GM18867 (cell line): ENCODE measurements around the gene SCAF4.
"Not testable (repeated sequence)": the region's sequence is repeated elsewhere in the genome, so short reads cannot be mapped to it uniquely, and the experiment has no call there.

ENCODE experiments used
- ATAC-seq: cut with Tn5 transposase; IDR thresholded peaks from one replicate; pipeline ENCODE4 v1.9.1; 2021; ENCODE audit warnings: mild to moderate bottlenecking, moderate library complexity; ENCODE audit not compliant: unreplicated experiment

Gene SCAF4

DNA sequence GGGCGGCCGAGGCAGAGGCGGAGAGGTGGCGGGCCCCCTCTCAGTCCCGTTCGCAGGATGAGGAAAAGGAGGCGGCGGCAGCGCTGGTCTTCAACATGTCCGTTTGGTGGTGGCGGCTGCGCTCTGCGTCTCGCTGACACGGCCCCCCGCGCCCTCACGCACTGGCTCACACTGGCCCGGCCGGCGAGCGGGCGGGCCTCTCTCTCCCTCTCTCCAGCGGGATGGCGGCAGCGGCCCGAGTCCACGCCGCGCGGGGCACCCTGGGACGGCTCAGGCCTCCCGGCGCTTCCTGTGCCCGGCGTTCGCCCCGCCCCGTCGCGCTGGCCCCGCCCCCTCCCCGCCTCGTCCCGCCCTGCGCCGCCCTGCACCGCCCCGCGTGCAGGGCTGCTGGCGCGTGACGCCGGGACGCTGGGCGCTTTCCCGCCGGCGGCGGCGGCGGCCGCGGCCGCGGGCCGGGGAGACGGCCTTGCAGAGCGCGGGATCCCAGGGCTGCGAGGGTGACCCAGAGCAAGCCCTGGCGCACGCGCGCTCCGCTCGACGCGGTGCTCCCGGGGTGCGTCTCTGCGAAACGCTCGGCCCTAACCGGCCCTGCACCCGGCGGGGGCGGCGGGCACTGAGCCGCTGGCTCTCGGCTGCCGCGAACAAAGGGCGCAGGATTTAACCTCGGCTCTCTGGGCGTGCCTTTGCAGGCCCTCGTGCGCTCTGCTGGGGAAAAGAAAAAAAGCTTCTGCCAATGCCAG is at the start of gene SCAF4:
Gene SCAF4, minus strand, starts transcription at position 262 of the 740 bp plus-strand sequence. CDS start 426 bp downstream, outside the sequence.
- ATAC-seq, result peak; percentile 81

- no peak for ATAC-seq
Observed at GRCh38 chr21:31780944-31781343, 49.0 kb upstream of the SCAF4 start.

GRCh38 chr21:31778546-31778945 is 46.6 kb upstream of the SCAF4 start:
- no peak for ATAC-seq

DNA sequence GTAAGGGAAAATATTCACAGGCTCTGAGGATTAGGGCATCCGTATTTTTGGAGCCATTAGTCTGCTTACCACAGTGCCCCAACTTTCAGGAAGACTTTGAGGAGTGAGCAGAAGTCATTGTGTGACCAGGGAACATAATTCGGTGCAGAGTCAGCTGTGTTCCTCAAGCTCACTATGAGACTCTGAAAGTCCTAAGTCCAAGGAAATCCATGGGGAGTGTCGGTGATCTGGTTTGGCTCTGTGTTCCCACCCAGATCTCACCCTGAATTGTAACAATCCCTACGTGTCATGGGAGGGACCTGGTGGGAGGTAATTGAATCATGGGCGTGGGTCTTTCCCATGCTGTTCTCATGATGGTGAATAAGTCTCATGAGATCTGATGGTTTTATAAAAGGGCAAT is 45.9 kb upstream of the SCAF4 start:
- no peak for ATAC-seq

GRCh38 chr21:31774031-31774430 is 42.1 kb upstream of the SCAF4 start:
- ATAC-seq, result no peak

DNA sequence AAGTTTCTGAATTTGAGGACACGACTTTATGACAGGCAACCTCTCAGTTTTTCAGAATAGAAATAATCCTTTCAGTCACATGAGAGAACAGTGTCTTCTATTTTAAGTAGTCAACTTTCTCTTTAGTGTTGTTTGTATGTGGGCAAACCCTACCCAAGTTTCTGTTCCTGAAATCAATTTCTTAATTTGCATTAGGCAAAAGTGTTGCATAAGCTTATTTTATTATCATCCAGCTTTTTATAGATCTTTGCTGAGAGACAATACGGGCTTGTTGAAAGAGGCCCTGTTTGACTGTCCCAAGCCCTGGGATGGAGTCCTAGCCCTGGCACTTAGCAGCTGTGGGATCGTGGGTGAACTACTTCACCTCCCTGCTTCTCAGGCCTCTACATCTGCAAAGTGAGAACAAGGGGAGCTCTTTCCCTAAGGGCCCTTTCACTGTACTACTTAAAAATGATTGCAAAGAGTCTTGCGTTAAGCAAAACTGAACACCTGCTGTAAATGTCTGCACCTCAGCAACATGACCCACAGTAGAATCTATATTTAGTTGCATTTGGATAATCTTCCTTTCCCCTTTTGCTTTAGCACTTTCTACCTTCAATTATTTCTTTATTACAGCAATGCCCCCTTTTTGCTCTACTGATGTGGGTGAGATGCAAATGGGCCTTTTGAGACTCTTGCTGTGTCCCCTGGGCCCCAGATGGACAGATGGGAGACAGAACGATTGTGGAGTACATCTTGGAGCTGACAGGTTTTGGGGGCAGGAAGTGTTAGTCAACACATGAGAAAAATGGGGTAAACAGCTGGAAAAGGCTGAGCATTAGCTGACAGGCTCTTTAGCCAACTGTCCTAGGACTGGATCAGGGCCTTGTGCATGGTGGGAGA is 41.0 kb upstream of the SCAF4 start:
- peak; percentile 93 for ATAC-seq

DNA sequence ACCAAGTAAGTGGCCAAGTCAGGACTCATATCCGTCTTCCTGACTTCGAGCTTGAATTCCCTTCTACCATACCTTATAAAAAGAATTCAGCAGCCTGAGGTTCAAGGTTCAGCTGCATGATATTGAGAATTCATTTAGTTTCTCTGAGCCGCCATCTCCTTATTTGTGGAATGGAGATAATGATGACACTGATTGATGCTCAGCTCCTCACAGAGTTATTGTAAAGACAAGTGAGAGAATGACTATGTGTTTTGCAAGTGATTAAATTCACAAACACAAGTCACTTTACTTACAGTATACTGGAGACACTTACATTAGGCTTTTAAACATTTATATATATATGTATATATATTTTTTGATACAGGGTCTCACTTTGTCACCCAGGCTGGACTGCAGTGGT is 39.8 kb upstream of the SCAF4 start:
- ATAC-seq, result no peak

DNA sequence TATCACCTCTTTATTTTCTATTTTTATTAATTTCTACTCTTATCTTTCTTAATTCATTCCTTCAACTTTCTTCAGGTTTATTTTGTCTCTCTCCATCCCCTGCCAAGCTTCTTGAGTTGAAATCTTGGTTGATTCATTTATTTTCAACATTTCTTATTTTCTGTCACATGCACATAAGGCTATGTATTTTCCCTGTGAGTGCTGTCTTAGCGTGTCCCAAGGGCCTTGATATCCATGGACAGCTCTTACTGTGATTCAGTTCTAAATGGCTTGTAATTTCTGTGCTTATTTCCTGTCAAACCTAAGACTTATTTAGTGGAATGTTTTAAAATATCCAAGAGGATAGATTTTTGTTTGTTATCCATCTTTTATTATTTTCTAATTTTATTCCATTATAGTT is 36.8 kb upstream of the SCAF4 start:
- ATAC-seq, result no peak

- ATAC-seq, result no peak
Observed at GRCh38 chr21:31766899-31767298, 35.0 kb upstream of the SCAF4 start.

GRCh38 chr21:31765850-31766249 is 33.9 kb upstream of the SCAF4 start:
- not testable (repeated sequence) for ATAC-seq

DNA sequence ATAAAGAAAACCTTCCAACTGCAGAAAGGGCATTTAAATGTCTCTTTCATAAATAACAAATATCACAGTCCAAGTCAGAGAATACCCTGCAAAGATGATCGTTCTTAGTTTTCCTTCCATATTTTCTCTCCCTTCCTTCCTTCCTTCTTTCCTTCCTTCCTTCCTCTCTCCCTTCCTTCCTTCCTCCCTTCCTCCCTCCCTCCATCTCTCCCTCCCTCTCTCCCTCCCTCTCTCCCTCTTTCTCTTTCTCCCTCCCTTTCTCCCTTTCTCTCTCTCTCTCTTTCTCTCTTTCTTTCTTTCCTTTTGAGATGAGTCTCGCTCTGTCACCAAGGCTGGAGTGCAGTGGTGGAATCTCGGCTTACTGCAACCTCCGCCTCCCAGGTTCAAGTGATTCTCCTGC is 29.0 kb upstream of the SCAF4 start:
- no peak for ATAC-seq

DNA sequence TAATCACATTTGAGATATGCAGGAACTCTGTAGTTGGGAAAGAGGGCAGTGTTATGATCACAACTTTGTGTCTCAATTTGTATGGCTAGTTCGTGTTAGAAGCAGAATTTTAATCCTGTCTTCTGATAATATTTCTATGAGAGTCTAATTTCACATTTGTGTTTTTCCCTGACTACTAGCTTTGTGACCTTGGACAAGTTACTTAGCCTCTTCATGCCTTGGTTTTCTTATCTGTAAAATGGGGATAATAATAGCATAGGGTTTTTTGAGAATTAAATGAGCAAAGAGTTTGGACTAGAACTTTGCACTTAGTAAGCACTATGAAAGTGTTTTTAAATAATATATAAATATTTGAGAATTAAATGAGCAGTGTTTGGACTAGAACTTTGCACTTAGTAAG is 24.9 kb upstream of the SCAF4 start:
- no peak for ATAC-seq

- ATAC-seq, result no peak
Observed at GRCh38 chr21:31755027-31755426, 23.1 kb upstream of the SCAF4 start.

DNA sequence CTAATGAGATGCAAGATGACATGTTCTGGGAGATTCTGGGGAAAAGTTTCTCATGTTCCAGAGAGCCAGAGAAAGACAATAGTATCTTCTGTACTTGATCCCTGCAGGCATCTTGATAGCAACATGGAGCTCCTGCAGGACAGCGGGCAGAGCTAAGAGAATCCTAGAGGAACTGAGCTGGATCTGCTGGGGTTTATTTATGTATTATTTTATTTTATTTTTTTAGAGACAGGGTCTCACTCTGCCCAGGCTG is 22.7 kb upstream of the SCAF4 start:
- no peak for ATAC-seq

GRCh38 chr21:31753949-31754707 is 22.2 kb upstream of the SCAF4 start:
- no peak for ATAC-seq

- no peak for ATAC-seq
Observed at GRCh38 chr21:31752967-31753366, 21.0 kb upstream of the SCAF4 start.

DNA sequence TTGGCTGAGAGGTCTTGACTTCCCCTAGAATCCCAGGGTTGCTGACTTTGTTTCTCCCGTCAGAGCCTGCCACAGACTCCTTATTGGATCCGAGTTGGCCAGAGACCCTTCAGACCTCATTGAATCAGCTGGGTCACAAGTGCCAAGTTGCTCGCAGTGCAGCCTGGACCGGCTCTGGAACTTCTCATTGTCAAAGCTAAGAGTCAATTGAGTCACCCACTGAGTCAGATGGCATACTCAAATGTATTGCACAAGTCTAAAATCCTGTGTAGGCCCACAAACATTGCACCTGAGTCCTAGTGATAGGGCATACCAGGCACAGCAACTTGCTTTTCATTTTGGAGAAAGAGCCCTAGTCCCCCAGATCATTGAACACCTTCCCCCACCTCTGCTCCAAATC is 20.4 kb upstream of the SCAF4 start:
- ATAC-seq, result no peak

DNA sequence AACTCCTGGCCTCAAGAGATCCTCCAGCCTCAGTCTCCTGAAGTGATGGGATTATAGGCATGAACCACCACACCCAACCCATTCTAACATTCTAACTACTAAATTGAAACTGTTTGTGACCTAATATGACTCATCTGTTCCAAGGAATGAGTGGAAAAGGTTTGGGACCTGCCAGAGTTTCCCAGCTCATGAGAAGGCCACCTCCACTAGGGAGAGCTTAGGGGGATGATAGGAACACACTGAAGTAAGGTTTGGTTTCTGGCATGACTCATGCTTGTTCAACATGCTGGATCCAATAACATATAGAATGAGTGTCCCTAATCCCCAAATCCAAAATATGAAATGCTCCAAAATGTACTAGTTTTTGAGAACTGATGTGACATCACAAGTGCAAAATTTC is 18.9 kb upstream of the SCAF4 start:
- no peak for ATAC-seq

- no peak for ATAC-seq
Observed at GRCh38 chr21:31744182-31744800, 12.4 kb upstream of the SCAF4 start.

GRCh38 chr21:31743712-31744111 is 11.8 kb upstream of the SCAF4 start:
- no peak for ATAC-seq

- no peak for ATAC-seq
Observed at GRCh38 chr21:31741116-31741515, 9.2 kb upstream of the SCAF4 start.
